ENCODE measurements around the gene HSPG2. TPM values are rescaled to one million over a fixed set of nuclear protein-coding genes. Genes with fewer than 3 reads are reported as not detected.

Gene HSPG2
- total RNA-seq, 2 experiments from 2014 or later = 1.6 to 4.7 TPM

DNA sequence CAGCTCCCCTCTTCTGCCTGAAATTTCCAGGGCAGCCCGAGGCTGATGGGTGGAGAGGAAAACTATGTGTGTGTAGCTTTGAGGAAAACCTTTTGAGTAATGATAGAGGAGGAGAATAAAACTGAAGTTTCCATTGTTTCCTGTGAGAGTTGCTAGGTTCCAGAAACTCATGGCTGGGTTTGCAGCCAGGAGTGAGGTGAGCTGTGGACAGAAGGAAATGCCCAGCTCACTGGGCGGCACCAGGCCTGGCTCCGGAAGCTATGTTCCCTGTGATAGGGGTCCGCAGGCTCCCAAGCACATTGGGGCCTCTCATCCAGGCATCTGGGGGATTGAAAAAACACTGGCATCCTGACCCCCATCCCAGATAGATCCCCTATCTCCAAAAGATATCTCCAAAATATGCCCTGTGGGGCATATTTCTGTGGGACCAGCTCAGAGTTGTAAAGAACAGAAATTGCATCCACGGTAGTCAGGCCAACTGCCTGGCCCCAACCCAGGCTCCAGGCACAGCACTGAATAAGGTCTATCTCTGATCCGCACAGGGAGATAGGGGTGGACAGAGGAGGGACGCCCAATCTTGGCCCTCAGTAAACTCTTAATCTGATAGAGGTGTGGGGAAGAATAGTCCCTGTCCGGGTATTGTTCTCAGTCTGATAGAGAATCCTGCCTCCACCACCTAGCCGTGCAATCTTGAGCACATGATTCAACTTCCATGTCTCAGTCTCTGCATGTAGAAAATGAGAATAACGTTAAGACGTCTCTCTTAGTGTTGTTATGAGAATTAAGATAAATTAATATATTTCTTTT lies 1.8 kb upstream of the HSPG2 start:
- no TSS peak for BruUV-seq (replicated peaks)
- no peaks in the 10 kb centered on the region for H3K9me2 ChIP-seq (ENCODE audit: insufficient read depth, low read length)
- H3K27ac ChIP-seq (ENCODE audit: low read depth, low read length, poor library complexity, severe bottlenecking) = no peak overlapping the region
- H4K20me1 ChIP-seq (ENCODE audit: insufficient read depth, low read length) = no peaks in the 10 kb centered on the region
- peaks cover 5% of the 10 kb centered on the region for H3K4me1 ChIP-seq (ENCODE audit: insufficient read depth, low read length, poor library complexity, severe bottlenecking)
- no peak overlapping the region for H3K4me2 ChIP-seq (ENCODE audit: low read length)
- H3K79me2 ChIP-seq (ENCODE audit: insufficient read depth, low read depth, low read length) = no peaks in the 10 kb centered on the region
- H3K36me3 ChIP-seq (ENCODE audit: insufficient read depth, low read length) = no peaks in the 10 kb centered on the region
- H3K9me3 ChIP-seq (ENCODE audit: low read length) = no peaks in the 10 kb centered on the region
- H3K4me3 ChIP-seq (ENCODE audit: low read depth, low read length, poor library complexity, severe bottlenecking) = no peak overlapping the region
- TF ChIP-seq EZH2phosphoT487 (IDR thresholded peaks at IDR 0.05; ENCODE audit: borderline replicate concordance, low read depth, low read length) = no peak
- TF ChIP-seq, protein P1, sequence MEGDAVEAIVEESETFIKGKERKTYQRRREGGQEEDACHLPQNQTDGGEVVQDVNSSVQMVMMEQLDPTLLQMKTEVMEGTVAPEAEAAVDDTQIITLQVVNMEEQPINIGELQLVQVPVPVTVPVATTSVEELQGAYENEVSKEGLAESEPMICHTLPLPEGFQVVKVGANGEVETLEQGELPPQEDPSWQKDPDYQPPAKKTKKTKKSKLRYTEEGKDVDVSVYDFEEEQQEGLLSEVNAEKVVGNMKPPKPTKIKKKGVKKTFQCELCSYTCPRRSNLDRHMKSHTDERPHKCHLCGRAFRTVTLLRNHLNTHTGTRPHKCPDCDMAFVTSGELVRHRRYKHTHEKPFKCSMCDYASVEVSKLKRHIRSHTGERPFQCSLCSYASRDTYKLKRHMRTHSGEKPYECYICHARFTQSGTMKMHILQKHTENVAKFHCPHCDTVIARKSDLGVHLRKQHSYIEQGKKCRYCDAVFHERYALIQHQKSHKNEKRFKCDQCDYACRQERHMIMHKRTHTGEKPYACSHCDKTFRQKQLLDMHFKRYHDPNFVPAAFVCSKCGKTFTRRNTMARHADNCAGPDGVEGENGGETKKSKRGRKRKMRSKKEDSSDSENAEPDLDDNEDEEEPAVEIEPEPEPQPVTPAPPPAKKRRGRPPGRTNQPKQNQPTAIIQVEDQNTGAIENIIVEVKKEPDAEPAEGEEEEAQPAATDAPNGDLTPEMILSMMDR (conservative IDR thresholded peaks at IDR 0.05; ENCODE audit: low read length) = no peak
- no peak overlapping the region for H2AFZ ChIP-seq (ENCODE audit: low read length)
- ChIA-PET CTCF (ENCODE audit: unreplicated experiment) (no interaction called here), POLR2A (interaction anchor here (0.5 kb wide), 1 partner anchor 186 kb away, joined by 3 read pairs; no protein-coding TSS in a partner anchor)
- no peak for DNase-seq (ENCODE audit: low spot score)
- intact Hi-C loops (cut with micrococcal nuclease; ENCODE audit: unreplicated experiment) = no loop called here

DNA sequence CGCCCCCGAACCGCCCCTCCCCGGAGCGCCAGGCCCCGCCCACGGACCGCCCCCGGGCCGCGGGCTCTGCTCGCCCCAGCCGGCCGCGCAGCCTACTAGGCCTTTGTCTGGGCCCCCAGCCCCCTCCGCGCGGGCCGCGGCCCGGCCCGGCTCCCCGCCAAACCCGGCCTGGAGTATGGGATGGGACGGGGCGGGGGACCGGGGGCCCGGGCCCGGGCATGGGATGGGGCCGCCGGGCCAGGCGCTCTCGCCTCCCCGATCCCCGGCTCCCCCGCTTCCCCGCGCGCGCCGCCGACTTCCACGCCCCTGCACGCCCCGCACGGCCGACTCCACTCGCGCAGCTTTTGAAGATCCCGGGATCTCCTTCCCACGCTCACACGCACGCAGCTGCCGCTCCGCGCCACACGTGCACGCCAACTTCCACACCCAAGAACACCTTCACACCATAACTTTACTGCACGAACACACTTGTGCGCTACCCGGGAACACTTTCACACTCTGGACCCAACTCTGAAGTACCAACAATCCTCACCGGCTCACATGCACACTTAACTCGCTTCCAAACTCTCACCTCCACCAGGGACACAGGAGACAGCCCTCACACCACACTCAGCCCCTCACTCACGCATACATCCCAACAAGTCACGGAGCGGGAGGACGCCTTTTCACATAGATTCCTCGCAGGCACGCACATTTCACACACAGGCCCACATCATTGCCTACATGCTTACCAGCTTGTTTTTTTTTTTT lies 437 bp upstream of the HSPG2 start:
- intact Hi-C loops (cut with micrococcal nuclease; ENCODE audit: unreplicated experiment) = no loop called here
- ChIA-PET CTCF (ENCODE audit: unreplicated experiment) (no interaction called here), POLR2A (no interaction called here)
- Histone ChIP-seq H4K20me1 (ENCODE audit: insufficient read depth, low read length) (no peaks in the 10 kb centered on the region), H3K4me3 (ENCODE audit: low read depth, low read length, poor library complexity, severe bottlenecking) (peak overlapping the region; percentile 54), H3K27ac (ENCODE audit: low read depth, low read length, poor library complexity, severe bottlenecking) (no peak overlapping the region), H3K36me3 (ENCODE audit: insufficient read depth, low read length) (no peaks in the 10 kb centered on the region), H3K9me2 (ENCODE audit: insufficient read depth, low read length) (no peaks in the 10 kb centered on the region), H3K4me1 (ENCODE audit: insufficient read depth, low read length, poor library complexity, severe bottlenecking) (peaks cover 5% of the 10 kb centered on the region), H3K4me2 (ENCODE audit: low read length) (peak overlapping the region; percentile 55), H3K9me3 (ENCODE audit: low read length) (no peaks in the 10 kb centered on the region), H3K79me2 (ENCODE audit: insufficient read depth, low read depth, low read length) (no peaks in the 10 kb centered on the region), H2AFZ (ENCODE audit: low read length) (peak overlapping the region; percentile 27; the same call in 1 of the 2 replicates)
- BruUV-seq (replicated peaks) = no TSS peak
- no peak for TF ChIP-seq EZH2phosphoT487 (IDR thresholded peaks at IDR 0.05; ENCODE audit: borderline replicate concordance, low read depth, low read length)
- TF ChIP-seq, protein P1 (conservative IDR thresholded peaks at IDR 0.05; ENCODE audit: low read length) = no peak
- DNase-seq (ENCODE audit: low spot score) = peak; percentile 77
